ENCODE data around the gene CYP3A5. TPM values are rescaled to one million over a fixed set of nuclear protein-coding genes. Genes with fewer than 3 reads are reported as not detected.

The CYP3A5 gene
- total RNA-seq, 1 experiment from 2014 or later: 9.1 TPM

- intact Hi-C loops (cut with micrococcal nuclease; ENCODE audit: unreplicated experiment): no loop called here
- Histone ChIP-seq H3K27me3 (replicated peaks; ENCODE audit: insufficient read depth, low read depth, low read length, poor library complexity) (no peaks in the 10 kb centered on the region), H3K4me1 (ENCODE audit: insufficient read depth, low read length, poor library complexity, severe bottlenecking) (peaks cover 5% of the 10 kb centered on the region), H3K4me3 (ENCODE audit: low read depth, low read length, poor library complexity, severe bottlenecking) (no peak overlapping the region), H3K36me3 (ENCODE audit: insufficient read depth, low read length, poor library complexity, severe bottlenecking) (peaks cover 72% of the 10 kb centered on the region), H3K27ac (ENCODE audit: low read depth, low read length, poor library complexity, severe bottlenecking) (no peak overlapping the region), H3K9me3 (ENCODE audit: low read depth, low read length, poor library complexity, severe bottlenecking) (no peaks in the 10 kb centered on the region)
- ChIA-PET CTCF (no interaction called here), POLR2A (ENCODE audit: low non-redundant PET) (no interaction called here)
- DNase-seq (ENCODE audit: low spot score): no peak
- TF ChIP-seq CTCF (conservative IDR thresholded peaks at IDR 0.05; ENCODE audit: low read depth, low read length) (no peak), EZH2 (IDR thresholded peaks at IDR 0.05; ENCODE audit: borderline replicate concordance, low read depth, low read length, poor library complexity, severe bottlenecking) (no peak)
- no TSS peak for BruUV-seq (replicated peaks)
Observed at GRCh38 chr7:99621271-99621670, 58.5 kb downstream of the CYP3A5 start.

GRCh38 chr7:99619571-99620130 is 60.1 kb downstream of the CYP3A5 start:
- Histone ChIP-seq H3K36me3 (ENCODE audit: insufficient read depth, low read length, poor library complexity, severe bottlenecking) (peaks cover 57% of the 10 kb centered on the region), H3K9me3 (ENCODE audit: low read depth, low read length, poor library complexity, severe bottlenecking) (no peaks in the 10 kb centered on the region), H3K27me3 (replicated peaks; ENCODE audit: insufficient read depth, low read depth, low read length, poor library complexity) (no peaks in the 10 kb centered on the region), H3K4me3 (ENCODE audit: low read depth, low read length, poor library complexity, severe bottlenecking) (no peak overlapping the region), H3K27ac (ENCODE audit: low read depth, low read length, poor library complexity, severe bottlenecking) (no peak overlapping the region), H3K4me1 (ENCODE audit: insufficient read depth, low read length, poor library complexity, severe bottlenecking) (peaks cover 5% of the 10 kb centered on the region)
- ChIA-PET POLR2A (ENCODE audit: low non-redundant PET) (no interaction called here), CTCF (no interaction called here)
- DNase-seq (ENCODE audit: low spot score): no peak
- intact Hi-C loops (cut with micrococcal nuclease; ENCODE audit: unreplicated experiment): no loop called here
- no peak for TF ChIP-seq EZH2 (IDR thresholded peaks at IDR 0.05; ENCODE audit: borderline replicate concordance, low read depth, low read length, poor library complexity, severe bottlenecking)
- no peak for TF ChIP-seq CTCF (conservative IDR thresholded peaks at IDR 0.05; ENCODE audit: low read depth, low read length)
- no TSS peak for BruUV-seq (replicated peaks)

- no peak for DNase-seq (ENCODE audit: low spot score)
- POLR2A ChIA-PET (ENCODE audit: low non-redundant PET): no interaction called here
- no peaks in the 10 kb centered on the region for H3K27me3 ChIP-seq (replicated peaks; ENCODE audit: insufficient read depth, low read depth, low read length, poor library complexity)
- CTCF ChIA-PET: no interaction called here
- H3K27ac ChIP-seq (ENCODE audit: low read depth, low read length, poor library complexity, severe bottlenecking): no peak overlapping the region
- no TSS peak for BruUV-seq (replicated peaks)
- H3K9me3 ChIP-seq (ENCODE audit: low read depth, low read length, poor library complexity, severe bottlenecking): no peaks in the 10 kb centered on the region
- intact Hi-C loops (cut with micrococcal nuclease; ENCODE audit: unreplicated experiment): no loop called here
- TF ChIP-seq CTCF (conservative IDR thresholded peaks at IDR 0.05; ENCODE audit: low read depth, low read length): no peak
- no peak for TF ChIP-seq EZH2 (IDR thresholded peaks at IDR 0.05; ENCODE audit: borderline replicate concordance, low read depth, low read length, poor library complexity, severe bottlenecking)
- no peak overlapping the region for H3K4me3 ChIP-seq (ENCODE audit: low read depth, low read length, poor library complexity, severe bottlenecking)
- peaks cover 5% of the 10 kb centered on the region for H3K4me1 ChIP-seq (ENCODE audit: insufficient read depth, low read length, poor library complexity, severe bottlenecking)
- peaks cover 48% of the 10 kb centered on the region for H3K36me3 ChIP-seq (ENCODE audit: insufficient read depth, low read length, poor library complexity, severe bottlenecking)
Observed at GRCh38 chr7:99618726-99619125, 61.1 kb downstream of the CYP3A5 start.
